ENCODE results near the gene DCUN1D3.

- TF ChIP-seq, protein P1, sequence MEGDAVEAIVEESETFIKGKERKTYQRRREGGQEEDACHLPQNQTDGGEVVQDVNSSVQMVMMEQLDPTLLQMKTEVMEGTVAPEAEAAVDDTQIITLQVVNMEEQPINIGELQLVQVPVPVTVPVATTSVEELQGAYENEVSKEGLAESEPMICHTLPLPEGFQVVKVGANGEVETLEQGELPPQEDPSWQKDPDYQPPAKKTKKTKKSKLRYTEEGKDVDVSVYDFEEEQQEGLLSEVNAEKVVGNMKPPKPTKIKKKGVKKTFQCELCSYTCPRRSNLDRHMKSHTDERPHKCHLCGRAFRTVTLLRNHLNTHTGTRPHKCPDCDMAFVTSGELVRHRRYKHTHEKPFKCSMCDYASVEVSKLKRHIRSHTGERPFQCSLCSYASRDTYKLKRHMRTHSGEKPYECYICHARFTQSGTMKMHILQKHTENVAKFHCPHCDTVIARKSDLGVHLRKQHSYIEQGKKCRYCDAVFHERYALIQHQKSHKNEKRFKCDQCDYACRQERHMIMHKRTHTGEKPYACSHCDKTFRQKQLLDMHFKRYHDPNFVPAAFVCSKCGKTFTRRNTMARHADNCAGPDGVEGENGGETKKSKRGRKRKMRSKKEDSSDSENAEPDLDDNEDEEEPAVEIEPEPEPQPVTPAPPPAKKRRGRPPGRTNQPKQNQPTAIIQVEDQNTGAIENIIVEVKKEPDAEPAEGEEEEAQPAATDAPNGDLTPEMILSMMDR (conservative IDR thresholded peaks at IDR 0.05; ENCODE audit: low read length), result no peak
- no peak for TF ChIP-seq EZH2phosphoT487 (IDR thresholded peaks at IDR 0.05; ENCODE audit: borderline replicate concordance, low read depth, low read length)
Observed at GRCh38 chr16:20812510-20812909, 87.6 kb downstream of the DCUN1D3 start.
